Epidermal melanocyte (primary cell): Measurements from ENCODE around the gene EIF3A.
"Not testable (repeated sequence)": the region's sequence is repeated elsewhere in the genome, so short reads cannot be mapped to it uniquely, and the experiment has no call there.

ENCODE experiments used
- DNase-seq: peaks from one replicate; pipeline ENCODE4 v3.0.0; 2011; ENCODE audit warnings: low spot score; ENCODE audit not compliant: insufficient read length

The EIF3A gene

GRCh38 chr10:119080521-119081259 lies at the start of gene EIF3A:
TSS of gene EIF3A (minus strand) at chr10:119080817. CDS start at chr10:119080676, 141 bp downstream.
- DNase-seq, result peak; percentile 80

- DNase-seq, result no peak
Measured at GRCh38 chr10:119129721-119130120, 49.1 kb upstream of the EIF3A start.

GRCh38 chr10:119125942-119126341 lies 45.3 kb upstream of the EIF3A start:
- no peak for DNase-seq

GRCh38 chr10:119120875-119121274 lies 40.3 kb upstream of the EIF3A start:
- DNase-seq, result no peak

GRCh38 chr10:119120413-119120867 lies 39.8 kb upstream of the EIF3A start:
- DNase-seq, result no peak

GRCh38 chr10:119119400-119119799 lies 38.8 kb upstream of the EIF3A start:
- DNase-seq, result no peak

- no peak for DNase-seq
Measured at GRCh38 chr10:119118231-119118630, 37.6 kb upstream of the EIF3A start.

- no peak for DNase-seq
Measured at GRCh38 chr10:119116326-119116951, 35.8 kb upstream of the EIF3A start.

- DNase-seq, result no peak
Measured at GRCh38 chr10:119115926-119116325, 35.3 kb upstream of the EIF3A start.

GRCh38 chr10:119113751-119114732 lies 33.4 kb upstream of the EIF3A start:
- DNase-seq, result peak; percentile 61

- no peak for DNase-seq
Measured at GRCh38 chr10:119112056-119112455, 31.4 kb upstream of the EIF3A start.

GRCh38 chr10:119107771-119108170 lies 27.2 kb upstream of the EIF3A start:
- DNase-seq, result not testable (repeated sequence)

- not testable (repeated sequence) for DNase-seq
Measured at GRCh38 chr10:119107106-119107505, 26.5 kb upstream of the EIF3A start.

- not testable (repeated sequence) for DNase-seq
Measured at GRCh38 chr10:119105899-119106298, 25.3 kb upstream of the EIF3A start.

GRCh38 chr10:119105155-119105554 lies 24.5 kb upstream of the EIF3A start:
- DNase-seq, result no peak

- no peak for DNase-seq
Measured at GRCh38 chr10:119104654-119105015, 24.0 kb upstream of the EIF3A start.

- peak; percentile 80 for DNase-seq
Measured at GRCh38 chr10:119103903-119104653, 23.5 kb upstream of the EIF3A start, which contains the start of gene DENND10. TSS of gene DENND10 (plus strand) at chr10:119104113. CDS start at chr10:119104143, 30 bp downstream.

- no peak for DNase-seq
Measured at GRCh38 chr10:119103241-119103902, 22.8 kb upstream of the EIF3A start.

- DNase-seq, result no peak
Measured at GRCh38 chr10:119101366-119102098, 20.9 kb upstream of the EIF3A start.
